ENCODE results near the gene HNRNPA3. TPM values are rescaled to one million over a fixed set of nuclear protein-coding genes. Genes with fewer than 3 reads are reported as not detected.

HNRNPA3 gene
- total and polyA plus RNA-seq, 10 of the 15 experiments (the other 5 are each of a cell fraction or from before 2014, with no cell fraction given) = 40.4 to 343 (median 206) TPM

GRCh38 chr2:177268901-177269300 is 56.3 kb downstream of the HNRNPA3 start (continued):
- TF ChIP-seq MEF2B (IDR thresholded peaks at IDR 0.05; ENCODE audit: partially characterized antibody, poor library complexity, severe bottlenecking) = no peak
- no peak for TF ChIP-seq NBN (IDR thresholded peaks at IDR 0.05)

- ChIA-PET POLR2A (interaction anchor here (1.6 kb wide), 1 partner anchor 11 kb away, joined by 5 read pairs; no protein-coding TSS in a partner anchor), SMC1A (ENCODE audit: uncharacterized antibody, unreplicated experiment) (interaction anchor here (1.3 to 2.9 kb wide), 4 partner anchors 11 to 105 kb away, joined by 3 to 17 read pairs (median 10); no protein-coding TSS in a partner anchor), CTCF (interaction anchor here (1.3 to 14.2 kb wide), 2 partner anchors 13 to 107 kb away, joined by 3 to 213 read pairs; no protein-coding TSS in a partner anchor), RAD21 (ENCODE audit: unreplicated experiment) (no interaction called here)
- in situ Hi-C loops (cut with MboI) (no loop called here), intact Hi-C loops (cut with micrococcal nuclease; ENCODE audit: unreplicated experiment) (no loop called here)
- Histone ChIP-seq H3K79me2 (ENCODE audit: control insufficient read depth, insufficient read depth, low read length) (no peaks in the 10 kb centered on the region), H3K9ac (ENCODE audit: control insufficient read depth, insufficient read depth, low read length) (no peak overlapping the region), H4K20me1 (ENCODE audit: control insufficient read depth, insufficient read depth) (no peaks in the 10 kb centered on the region), H3K9me3 (replicated peaks; ENCODE audit: control insufficient read depth, insufficient read depth, low read length) (no peaks in the 10 kb centered on the region), H3K4me3 (no peak overlapping the region), H3K27ac (ENCODE audit: control insufficient read depth, insufficient read depth) (no peak overlapping the region), H3K4me1 (ENCODE audit: control insufficient read depth, insufficient read depth, low read length) (peaks cover 9% of the 10 kb centered on the region), H3K27me3 (replicated peaks in 1 of 2; ENCODE audit: control insufficient read depth in 2 of 2, insufficient read depth in 2 of 2, low read length in 1 of 2) (no peaks in the 10 kb centered on the region), H3K36me3 (ENCODE audit: control insufficient read depth in 2 of 2, insufficient read depth in 2 of 2, low read length in 1 of 2) (no peaks in the 10 kb centered on the region), H3K4me2 (ENCODE audit: control insufficient read depth, insufficient read depth) (no peak overlapping the region), H2AFZ (ENCODE audit: control insufficient read depth, low read depth, low read length) (no peak overlapping the region)
- no peak for FAIRE-seq
- ATAC-seq = no peak
- BruUV-seq (replicated peaks) = no TSS peak
- 97% methylated on average over 4 of the region's 4 CpGs for WGBS (ENCODE audit: insufficient coverage, insufficient replicate concordance, low lambda C conversion rate, missing lambda C conversion rate)
- DNase-seq (ENCODE audit: low read depth, low spot score) = no peak
- TF ChIP-seq, protein P1, sequence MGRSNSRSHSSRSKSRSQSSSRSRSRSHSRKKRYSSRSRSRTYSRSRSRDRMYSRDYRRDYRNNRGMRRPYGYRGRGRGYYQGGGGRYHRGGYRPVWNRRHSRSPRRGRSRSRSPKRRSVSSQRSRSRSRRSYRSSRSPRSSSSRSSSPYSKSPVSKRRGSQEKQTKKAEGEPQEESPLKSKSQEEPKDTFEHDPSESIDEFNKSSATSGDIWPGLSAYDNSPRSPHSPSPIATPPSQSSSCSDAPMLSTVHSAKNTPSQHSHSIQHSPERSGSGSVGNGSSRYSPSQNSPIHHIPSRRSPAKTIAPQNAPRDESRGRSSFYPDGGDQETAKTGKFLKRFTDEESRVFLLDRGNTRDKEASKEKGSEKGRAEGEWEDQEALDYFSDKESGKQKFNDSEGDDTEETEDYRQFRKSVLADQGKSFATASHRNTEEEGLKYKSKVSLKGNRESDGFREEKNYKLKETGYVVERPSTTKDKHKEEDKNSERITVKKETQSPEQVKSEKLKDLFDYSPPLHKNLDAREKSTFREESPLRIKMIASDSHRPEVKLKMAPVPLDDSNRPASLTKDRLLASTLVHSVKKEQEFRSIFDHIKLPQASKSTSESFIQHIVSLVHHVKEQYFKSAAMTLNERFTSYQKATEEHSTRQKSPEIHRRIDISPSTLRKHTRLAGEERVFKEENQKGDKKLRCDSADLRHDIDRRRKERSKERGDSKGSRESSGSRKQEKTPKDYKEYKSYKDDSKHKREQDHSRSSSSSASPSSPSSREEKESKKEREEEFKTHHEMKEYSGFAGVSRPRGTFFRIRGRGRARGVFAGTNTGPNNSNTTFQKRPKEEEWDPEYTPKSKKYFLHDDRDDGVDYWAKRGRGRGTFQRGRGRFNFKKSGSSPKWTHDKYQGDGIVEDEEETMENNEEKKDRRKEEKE (IDR thresholded peaks at IDR 0.05) = no peak
- no peak for TF ChIP-seq ASH2L (IDR thresholded peaks at IDR 0.05; ENCODE audit: borderline replicate concordance, low read depth)
- no peak for TF ChIP-seq ZNF207 (IDR thresholded peaks at IDR 0.05; ENCODE audit: borderline replicate concordance)
- TF ChIP-seq FOXM1 (IDR thresholded peaks at IDR 0.05; ENCODE audit: low read depth, low read length) = no peak
- no peak for TF ChIP-seq CREB1 (IDR thresholded peaks at IDR 0.05; ENCODE audit: low read depth)
- TF ChIP-seq HCFC1 (IDR thresholded peaks at IDR 0.05; ENCODE audit: low read length) = no peak
- no peak for TF ChIP-seq REST (IDR thresholded peaks at IDR 0.05; ENCODE audit: low read depth, low read length)
- TF ChIP-seq MEF2A (IDR thresholded peaks at IDR 0.05; ENCODE audit: insufficient read depth, low read depth, low read length) = no peak
- TF ChIP-seq CHD4 (IDR thresholded peaks at IDR 0.05) = no peak
- TF ChIP-seq TARDBP (IDR thresholded peaks at IDR 0.05; ENCODE audit: borderline replicate concordance) = no peak
- TF ChIP-seq MEF2B (IDR thresholded peaks at IDR 0.05; ENCODE audit: partially characterized antibody, poor library complexity, severe bottlenecking) = no peak
- no peak for TF ChIP-seq RBBP5 (conservative IDR thresholded peaks at IDR 0.05)
- no peak for TF ChIP-seq POU2F2 (IDR thresholded peaks at IDR 0.05; ENCODE audit: borderline replicate concordance, low read depth, low read length)
- TF ChIP-seq, protein P2, sequence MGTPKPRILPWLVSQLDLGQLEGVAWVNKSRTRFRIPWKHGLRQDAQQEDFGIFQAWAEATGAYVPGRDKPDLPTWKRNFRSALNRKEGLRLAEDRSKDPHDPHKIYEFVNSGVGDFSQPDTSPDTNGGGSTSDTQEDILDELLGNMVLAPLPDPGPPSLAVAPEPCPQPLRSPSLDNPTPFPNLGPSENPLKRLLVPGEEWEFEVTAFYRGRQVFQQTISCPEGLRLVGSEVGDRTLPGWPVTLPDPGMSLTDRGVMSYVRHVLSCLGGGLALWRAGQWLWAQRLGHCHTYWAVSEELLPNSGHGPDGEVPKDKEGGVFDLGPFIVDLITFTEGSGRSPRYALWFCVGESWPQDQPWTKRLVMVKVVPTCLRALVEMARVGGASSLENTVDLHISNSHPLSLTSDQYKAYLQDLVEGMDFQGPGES (IDR thresholded peaks at IDR 0.05) = no peak
- TF ChIP-seq SMARCA5 (IDR thresholded peaks at IDR 0.05) = no peak
- TF ChIP-seq TCF3 (IDR thresholded peaks at IDR 0.05; ENCODE audit: borderline replicate concordance, insufficient read depth, low read depth, low read length) = no peak
- TF ChIP-seq ZSCAN29 (IDR thresholded peaks at IDR 0.05) = no peak
Measured at GRCh38 chr2:177270531-177270930, 57.9 kb downstream of the HNRNPA3 start.
